GM23248 (cell line): ENCODE measurements around the gene CDH13. TPM values are rescaled to one million over a fixed set of nuclear protein-coding genes. Genes with fewer than 3 reads are reported as not detected.

Experiments used
- DNase-seq: peaks from one replicate; pipeline ENCODE4 v3.0.0-alpha.2; 2015
- H2AFZ ChIP-seq: fragments of 200-600 bp; sonication (generic); 2 replicates; pipeline ENCODE4 v1.6.1; 2016; ENCODE audit warnings: antibody characterized with exemption
- H3F3A ChIP-seq: fragments of 200-600 bp; sonication (generic); 2 replicates; pipeline ENCODE4 v1.6.1; 2016; ENCODE audit warnings: mild to moderate bottlenecking, antibody characterized with exemption, mixed run types; ENCODE audit not compliant: insufficient read depth
- H3K27ac ChIP-seq: fragments of 200-600 bp; sonication (generic); 2 replicates; pipeline ENCODE4 v1.5.1; 2016; ENCODE audit warnings: mild to moderate bottlenecking
- H3K27me3 ChIP-seq: fragments of 200-600 bp; sonication (generic); replicated peaks from 2 replicates; pipeline ENCODE4 v1.6.1; 2016; ENCODE audit warnings: mild to moderate bottlenecking; ENCODE audit not compliant: insufficient read depth
- H3K36me3 ChIP-seq: fragments of 200-600 bp; sonication (generic); 2 replicates; pipeline ENCODE4 v1.6.1; 2016; ENCODE audit warnings: low read depth, mild to moderate bottlenecking
- H3K4me1 ChIP-seq: fragments of 200-600 bp; sonication (generic); 2 replicates; pipeline ENCODE4 v1.6.1; 2016; ENCODE audit warnings: mild to moderate bottlenecking; ENCODE audit not compliant: insufficient read depth
- H3K4me2 ChIP-seq: fragments of 200-600 bp; sonication (generic); one replicate; pipeline ENCODE4 v1.6.1; 2016; ENCODE audit warnings: mild to moderate bottlenecking; ENCODE audit not compliant: unreplicated experiment
- H3K4me3 ChIP-seq: fragments of 200-600 bp; sonication (generic); 2 replicates; pipeline ENCODE4 v1.5.1; 2016; ENCODE audit warnings: mild to moderate bottlenecking
- H3K79me2 ChIP-seq: fragments of 200-600 bp; sonication (generic); 2 replicates; pipeline ENCODE4 v1.6.1; 2016; ENCODE audit warnings: mild to moderate bottlenecking; ENCODE audit not compliant: insufficient read depth
- H3K9ac ChIP-seq: fragments of 200-600 bp; sonication (generic); 2 replicates; pipeline ENCODE4 v1.6.1; 2016; ENCODE audit warnings: mild to moderate bottlenecking
- H3K9me2 ChIP-seq: fragments of 200-600 bp; sonication (generic); 2 replicates; pipeline ENCODE4 v1.6.1; 2016; ENCODE audit warnings: mixed run types, mild to moderate bottlenecking, moderate library complexity; ENCODE audit not compliant: insufficient read depth
- H3K9me3 ChIP-seq: fragments of 200-600 bp; sonication (generic); one replicate; pipeline ENCODE4 v1.6.1; 2017; ENCODE audit warnings: low read depth
- H4K20me1 ChIP-seq: fragments of 200-600 bp; sonication (generic); 2 replicates; pipeline ENCODE4 v1.6.0; 2016; ENCODE audit not compliant: insufficient read depth
- EZH2 ChIP-seq: fragments of 200-600 bp; sonication (generic); IDR thresholded peaks from 2 replicates; pipeline ENCODE4 v1.6.1; 2018; ENCODE audit warnings: antibody characterized with exemption, mild to moderate bottlenecking; ENCODE audit not compliant: insufficient read depth, poor library complexity, severe bottlenecking
- EZH2phosphoT487 ChIP-seq: fragments of 200-600 bp; sonication (generic); IDR thresholded peaks from 2 replicates; pipeline ENCODE4 v1.6.1; 2018; ENCODE audit warnings: antibody characterized with exemption, moderate library complexity, mild to moderate bottlenecking, low read depth; ENCODE audit not compliant: insufficient read depth
- WGBS, 2 experiments: methylation state at CpG; one replicate each; pipeline ENCODE4 v1.1.6; 2015 to 2017; ENCODE audit warnings: low lambda C conversion rate in 2 of 2, low coverage in 1 of 2; ENCODE audit errors: missing lambda C conversion rate in 2 of 2; 5-methylcytosine and 5-hydroxymethylcytosine counted together
- in situ Hi-C: fragments of 300-500 bp; cut with MboI; formaldehyde crosslinking; loops from 2 replicates; pipeline ENCODE4 v1.15.0; 2020
- polyA plus RNA-seq: library from polyadenylated mRNA; unstranded; fragments of >200 nt; fragmentation: Nextera tagmentation; extraction: Ambion mirVana; gene quantifications from 2 replicates; pipeline ENCODE4 v1.2.1, GENCODE V29; 2016
- total RNA-seq: library from RNA; depleted of rRNA; stranded (reverse); fragments of >200 nt; shearing (Covaris generic); gene quantifications from 2 replicates; pipeline ENCODE4 v1.2.3, GENCODE V29; 2014

The CDH13 gene
- total and polyA plus RNA-seq, 2 experiments from 2014 or later = 51.0 to 52.8 TPM

GRCh38 chr16:82829301-82829700 is 202.5 kb downstream of the CDH13 start:
- Histone ChIP-seq H4K20me1 (no peaks in the 10 kb centered on the region), H3K9me2 (no peaks in the 10 kb centered on the region), H2AFZ (no peak overlapping the region), H3K79me2 (no peaks in the 10 kb centered on the region), H3K4me2 (no peak overlapping the region), H3F3A (peaks cover 15% of the 10 kb centered on the region), H3K4me1 (peaks cover 14% of the 10 kb centered on the region), H3K27me3 (no peaks in the 10 kb centered on the region), H3K9ac (no peak overlapping the region), H3K36me3 (no peaks in the 10 kb centered on the region), H3K27ac (no peak overlapping the region), H3K9me3 (no peaks in the 10 kb centered on the region), H3K4me3 (no peak overlapping the region)
- in situ Hi-C loops = no loop called here
- WGBS, 2 experiments = 75 to 81% methylated on average over 6 of the region's 6 CpGs
- no peak for DNase-seq
- TF ChIP-seq EZH2phosphoT487 (no peak), EZH2 (no peak)

GRCh38 chr16:82830944-82831343 is 204.2 kb downstream of the CDH13 start:
- in situ Hi-C loops = no loop called here
- H3K79me2 ChIP-seq = no peaks in the 10 kb centered on the region
- H3K4me3 ChIP-seq = no peak overlapping the region
- H3K9me2 ChIP-seq = no peaks in the 10 kb centered on the region
- H3K9me3 ChIP-seq = no peaks in the 10 kb centered on the region
- peaks cover 15% of the 10 kb centered on the region for H3F3A ChIP-seq
- no peak overlapping the region for H3K4me2 ChIP-seq
- H2AFZ ChIP-seq = no peak overlapping the region
- TF ChIP-seq EZH2phosphoT487 = no peak
- no peak for TF ChIP-seq EZH2
- no peak overlapping the region for H3K27ac ChIP-seq
- H3K9ac ChIP-seq = no peak overlapping the region
- H3K36me3 ChIP-seq = no peaks in the 10 kb centered on the region
- H4K20me1 ChIP-seq = no peaks in the 10 kb centered on the region
- WGBS, 2 experiments = 91 to 92% methylated on average over 7 of the region's 7 CpGs
- DNase-seq = no peak
- H3K27me3 ChIP-seq = no peaks in the 10 kb centered on the region
- H3K4me1 ChIP-seq = peaks cover 22% of the 10 kb centered on the region

GRCh38 chr16:82832821-82833220 is 206.1 kb downstream of the CDH13 start:
- Histone ChIP-seq H3K9ac (no peak overlapping the region), H3K9me2 (no peaks in the 10 kb centered on the region), H2AFZ (no peak overlapping the region), H3K9me3 (no peaks in the 10 kb centered on the region), H3K4me3 (no peak overlapping the region), H3K79me2 (no peaks in the 10 kb centered on the region), H3K27ac (peak overlapping the region; percentile 25; the same call in 1 of the 2 replicates), H3K36me3 (no peaks in the 10 kb centered on the region), H4K20me1 (no peaks in the 10 kb centered on the region), H3F3A (peaks cover 15% of the 10 kb centered on the region), H3K4me1 (peaks cover 23% of the 10 kb centered on the region), H3K4me2 (peak overlapping the region; percentile 40), H3K27me3 (no peaks in the 10 kb centered on the region)
- TF ChIP-seq EZH2phosphoT487 (no peak), EZH2 (no peak)
- DNase-seq = peak; percentile 78
- in situ Hi-C loops = no loop called here
- WGBS, 2 experiments = 50 to 55% methylated on average over 3 of the region's 3 CpGs

- peak overlapping the region; percentile 25; the same call in 1 of the 2 replicates for H3K27ac ChIP-seq
- H3K79me2 ChIP-seq = no peaks in the 10 kb centered on the region
- TF ChIP-seq EZH2 = no peak
- TF ChIP-seq EZH2phosphoT487 = no peak
- peak; percentile 20 for DNase-seq
- no peaks in the 10 kb centered on the region for H3K27me3 ChIP-seq
- H3K4me1 ChIP-seq = peaks cover 23% of the 10 kb centered on the region
- no peak overlapping the region for H3K9ac ChIP-seq
- no peaks in the 10 kb centered on the region for H3K9me2 ChIP-seq
- WGBS, 2 experiments = 63 to 70% methylated on average over 7 of the region's 7 CpGs
- peaks cover 15% of the 10 kb centered on the region for H3F3A ChIP-seq
- in situ Hi-C loops = no loop called here
- no peaks in the 10 kb centered on the region for H3K36me3 ChIP-seq
- no peak overlapping the region for H2AFZ ChIP-seq
- no peaks in the 10 kb centered on the region for H3K9me3 ChIP-seq
- H3K4me3 ChIP-seq = no peak overlapping the region
- no peaks in the 10 kb centered on the region for H4K20me1 ChIP-seq
- peak overlapping the region; percentile 40 for H3K4me2 ChIP-seq
Observed at GRCh38 chr16:82833378-82833993, 206.7 kb downstream of the CDH13 start.
